PFSK-1 (cell line): ENCODE results near the gene SLC2A11.

Source experiments
- POLR2AphosphoS5 ChIP-seq: IDR thresholded peaks from 2 replicates; pipeline ENCODE4 v1.6.1; 2012; ENCODE audit warnings: low read depth, mild to moderate bottlenecking, control low read depth, low read length, moderate library complexity
- SIN3A ChIP-seq: IDR thresholded peaks from 2 replicates; pipeline ENCODE4 v1.6.1; 2012; ENCODE audit warnings: mild to moderate bottlenecking, low read length, moderate library complexity, borderline replicate concordance; ENCODE audit not compliant: insufficient read depth
- TAF1 ChIP-seq: IDR thresholded peaks from 2 replicates; pipeline ENCODE4 v1.6.1; 2012; ENCODE audit warnings: low read length, control low read depth, borderline replicate concordance; ENCODE audit not compliant: insufficient read depth
- TF ChIP-seq, protein P1 (sequence below), 2 experiments: IDR thresholded peaks; 2 replicates each; pipeline versions ENCODE4 v1.6.1 to v1.8.0; 2011 to 2012; ENCODE audit warnings: low read depth in 2 of 2, low read length in 2 of 2, control low read depth in 1 of 2, inconsistent platforms in 1 of 2, mild to moderate bottlenecking in 1 of 2, moderate library complexity in 1 of 2; ENCODE audit not compliant: insufficient read depth in 1 of 2

DNA sequence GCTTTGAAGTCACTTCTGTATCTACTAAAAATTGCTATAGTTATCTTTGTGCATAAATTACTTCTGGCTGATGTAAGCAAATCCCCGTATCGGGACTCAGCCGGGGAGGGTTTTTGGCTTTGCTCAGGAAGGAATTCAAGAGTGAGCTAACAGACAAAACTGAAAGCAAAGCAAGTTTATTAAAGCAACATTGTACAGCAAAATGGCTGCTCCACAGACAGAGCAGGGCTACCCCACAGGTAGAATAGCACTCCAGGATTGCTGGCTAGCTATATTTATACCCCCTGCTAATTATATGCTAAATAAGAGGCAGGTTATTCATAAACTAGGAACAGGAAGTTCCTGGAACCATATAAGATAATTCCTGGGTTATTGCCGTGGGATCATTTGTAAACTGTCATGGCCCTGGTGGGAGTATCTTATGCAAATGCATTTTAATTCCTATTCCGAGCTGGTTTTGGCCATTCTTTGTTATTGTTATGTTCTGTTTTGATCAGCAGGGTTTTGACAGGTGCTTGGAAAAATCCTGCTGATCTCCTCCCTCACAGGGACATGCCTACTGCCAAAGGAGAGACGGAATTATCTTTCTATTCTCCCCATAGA, 51.7 kb downstream of the SLC2A11 start:
- TF ChIP-seq, protein P1, sequence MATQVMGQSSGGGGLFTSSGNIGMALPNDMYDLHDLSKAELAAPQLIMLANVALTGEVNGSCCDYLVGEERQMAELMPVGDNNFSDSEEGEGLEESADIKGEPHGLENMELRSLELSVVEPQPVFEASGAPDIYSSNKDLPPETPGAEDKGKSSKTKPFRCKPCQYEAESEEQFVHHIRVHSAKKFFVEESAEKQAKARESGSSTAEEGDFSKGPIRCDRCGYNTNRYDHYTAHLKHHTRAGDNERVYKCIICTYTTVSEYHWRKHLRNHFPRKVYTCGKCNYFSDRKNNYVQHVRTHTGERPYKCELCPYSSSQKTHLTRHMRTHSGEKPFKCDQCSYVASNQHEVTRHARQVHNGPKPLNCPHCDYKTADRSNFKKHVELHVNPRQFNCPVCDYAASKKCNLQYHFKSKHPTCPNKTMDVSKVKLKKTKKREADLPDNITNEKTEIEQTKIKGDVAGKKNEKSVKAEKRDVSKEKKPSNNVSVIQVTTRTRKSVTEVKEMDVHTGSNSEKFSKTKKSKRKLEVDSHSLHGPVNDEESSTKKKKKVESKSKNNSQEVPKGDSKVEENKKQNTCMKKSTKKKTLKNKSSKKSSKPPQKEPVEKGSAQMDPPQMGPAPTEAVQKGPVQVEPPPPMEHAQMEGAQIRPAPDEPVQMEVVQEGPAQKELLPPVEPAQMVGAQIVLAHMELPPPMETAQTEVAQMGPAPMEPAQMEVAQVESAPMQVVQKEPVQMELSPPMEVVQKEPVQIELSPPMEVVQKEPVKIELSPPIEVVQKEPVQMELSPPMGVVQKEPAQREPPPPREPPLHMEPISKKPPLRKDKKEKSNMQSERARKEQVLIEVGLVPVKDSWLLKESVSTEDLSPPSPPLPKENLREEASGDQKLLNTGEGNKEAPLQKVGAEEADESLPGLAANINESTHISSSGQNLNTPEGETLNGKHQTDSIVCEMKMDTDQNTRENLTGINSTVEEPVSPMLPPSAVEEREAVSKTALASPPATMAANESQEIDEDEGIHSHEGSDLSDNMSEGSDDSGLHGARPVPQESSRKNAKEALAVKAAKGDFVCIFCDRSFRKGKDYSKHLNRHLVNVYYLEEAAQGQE (IDR thresholded peaks at IDR 0.05; ENCODE audit: insufficient read depth in 1 of 2, low read depth in 2 of 2, low read length in 2 of 2) = no peak
- TF ChIP-seq POLR2AphosphoS5 (no peak), TAF1 (no peak), SIN3A (no peak)
